SK-N-SH (cell line): ENCODE measurements around the gene ZMYM2. TPM values are rescaled to one million over a fixed set of nuclear protein-coding genes. Genes with fewer than 3 reads are reported as not detected.

Experiments used
- CTCF ChIA-PET: fragments of 300-600, 350-600 bp; formaldehyde crosslinking; extraction: SDS; loops from one replicate; lab custom pipeline; 2021; lab: Yijun Ruan, JAX
- POLR2A ChIA-PET: fragments of 350-600 bp; sonication (Branson Sonifier 250); formaldehyde crosslinking; extraction: SDS; loops from one replicate; lab custom pipeline; 2020; ENCODE audit warnings: antibody characterized with exemption, inconsistent platforms; lab: Yijun Ruan, JAX
- DNase-seq: peaks from one replicate; pipeline ENCODE4 v3.0.0; 2012
- H2AFZ ChIP-seq: fragments of 200-600 bp; sonication (generic); 2 replicates; pipeline ENCODE4 v1.8.1; 2016; ENCODE audit warnings: antibody characterized with exemption, mild to moderate bottlenecking, low read depth
- H3F3A ChIP-seq: fragments of 200-600 bp; sonication (generic); replicated peaks from 2 replicates; pipeline ENCODE3; 2016; ENCODE audit warnings: antibody characterized with exemption, mild to moderate bottlenecking; ENCODE audit not compliant: insufficient read depth
- H3K27ac ChIP-seq, 2 experiments: fragments of 200-500 bp in 1 of 2; fragments of 200-600 bp in 1 of 2; sonication (Bioruptor generic) in 1 of 2; sonication (generic), shearing (Covaris generic) in 1 of 2; 2 replicates each; pipeline versions ENCODE4 v1.5.1 to v1.6.1; 2014 to 2016; ENCODE audit warnings: low read depth in 2 of 2, inconsistent platforms in 1 of 2, low read length in 1 of 2, mild to moderate bottlenecking in 1 of 2, mixed read lengths in 1 of 2
- H3K27me3 ChIP-seq: fragments of 200-600 bp; sonication (generic), shearing (Covaris generic); 2 replicates; pipeline ENCODE4 v1.6.1; 2016; ENCODE audit warnings: mixed run types; ENCODE audit not compliant: insufficient read depth
- H3K36me3 ChIP-seq, 2 experiments: fragments of 200-500 bp in 1 of 2; fragments of 200-600 bp in 1 of 2; sonication (Bioruptor generic) in 1 of 2; sonication (generic) in 1 of 2; replicated peaks in 1 of 2; 2 replicates each; pipeline versions ENCODE3 to v1.5.1; 2014 to 2016; ENCODE audit warnings: low read length in 1 of 2, mild to moderate bottlenecking in 1 of 2; ENCODE audit not compliant: insufficient read depth in 2 of 2, control insufficient read depth in 1 of 2
- H3K4me1 ChIP-seq, 2 experiments: fragments of 200-500 bp in 1 of 2; fragments of 200-600 bp in 1 of 2; sonication (Bioruptor generic) in 1 of 2; sonication (generic), shearing (Covaris generic) in 1 of 2; 2 replicates each; pipeline versions ENCODE4 v1.5.1 to v1.6.1; 2014 to 2016; ENCODE audit warnings: low read depth in 1 of 2, low read length in 1 of 2, mixed run types in 1 of 2; ENCODE audit not compliant: insufficient read depth in 2 of 2, control insufficient read depth in 1 of 2
- H3K4me2 ChIP-seq: fragments of 200-600 bp; sonication (generic), shearing (Covaris generic); 2 replicates; pipeline ENCODE4 v1.6.1; 2017; ENCODE audit warnings: mixed run types
- H3K4me3 ChIP-seq, 2 experiments: fragments of 200-500 bp in 1 of 2; fragments of 200-600 bp in 1 of 2; sonication (Bioruptor generic) in 1 of 2; sonication (generic), shearing (Covaris generic) in 1 of 2; 2 replicates each; pipeline versions ENCODE4 v1.5.1 to v1.8.1; 2014 to 2016; ENCODE audit warnings: low read depth in 2 of 2, inconsistent platforms in 1 of 2, low read length in 1 of 2, mild to moderate bottlenecking in 1 of 2, mixed read lengths in 1 of 2, moderate library complexity in 1 of 2
- H3K79me2 ChIP-seq: fragments of 200-600 bp; sonication (generic); 2 replicates; pipeline ENCODE4 v1.8.1; 2017; ENCODE audit warnings: mild to moderate bottlenecking; ENCODE audit not compliant: insufficient read depth
- H3K9ac ChIP-seq: fragments of 200-600 bp; sonication (generic); 2 replicates; pipeline ENCODE4 v1.6.1; 2017; ENCODE audit warnings: mixed run types
- H3K9me2 ChIP-seq: fragments of 200-600 bp; sonication (generic); 2 replicates; pipeline ENCODE4 v1.6.1; 2017; ENCODE audit warnings: mixed run types
- H3K9me3 ChIP-seq: fragments of 200-600 bp; sonication (generic); 2 replicates; pipeline ENCODE4 v1.6.1; 2017; ENCODE audit warnings: mixed run types, mild to moderate bottlenecking, moderate library complexity
- H4K20me1 ChIP-seq: fragments of 200-600 bp; sonication (generic); 2 replicates; pipeline ENCODE4 v1.6.1; 2017; ENCODE audit warnings: mild to moderate bottlenecking, mixed run types; ENCODE audit not compliant: insufficient read depth
- ELF1 ChIP-seq: IDR thresholded peaks from 2 replicates; pipeline ENCODE4 v1.4.0; 2012
- EP300 ChIP-seq, 2 experiments: IDR thresholded peaks; 2 replicates each; pipeline versions ENCODE4 v1.4.0 to v1.6.1; 2012; ENCODE audit warnings: borderline replicate concordance in 1 of 2, low read depth in 1 of 2, low read length in 1 of 2
- EZH2phosphoT487 ChIP-seq: fragments of 200-600 bp; sonication (generic); IDR thresholded peaks from 2 replicates; pipeline ENCODE4 v1.6.1; 2017; ENCODE audit warnings: low read depth, mixed run types, mild to moderate bottlenecking, antibody characterized with exemption, moderate library complexity, borderline replicate concordance
- FOXJ3 ChIP-seq: sonication (generic); formaldehyde crosslinking; IDR thresholded peaks from 2 replicates; pipeline ENCODE4 v1.5.1; 2020; ENCODE audit warnings: mild to moderate bottlenecking, missing genetic modification reagents
- FOXM1 ChIP-seq: IDR thresholded peaks from 2 replicates; pipeline ENCODE4 v1.4.0; 2012; ENCODE audit warnings: low read depth, mild to moderate bottlenecking
- GABPA ChIP-seq: IDR thresholded peaks from 2 replicates; pipeline ENCODE4 v1.4.0; 2012; ENCODE audit warnings: low read depth, mild to moderate bottlenecking
- JUND ChIP-seq: IDR thresholded peaks from 2 replicates; pipeline ENCODE4 v1.4.0; 2012
- MEF2A ChIP-seq: IDR thresholded peaks from 2 replicates; pipeline ENCODE4 v1.4.0; 2012; ENCODE audit warnings: low read depth, borderline replicate concordance
- RCOR1 ChIP-seq: fragments of 150-350 bp; IDR thresholded peaks from 2 replicates; pipeline ENCODE4 v1.6.1; 2017; ENCODE audit warnings: antibody characterized with exemption, low read length
- RXRA ChIP-seq: IDR thresholded peaks from 2 replicates; pipeline ENCODE4 v1.4.0; 2012; ENCODE audit warnings: low read depth, mild to moderate bottlenecking, borderline replicate concordance
- SIN3A ChIP-seq: IDR thresholded peaks from 2 replicates; pipeline ENCODE4 v1.6.1; 2012; ENCODE audit warnings: low read depth, mild to moderate bottlenecking, low read length, moderate library complexity, borderline replicate concordance
- SMC3 ChIP-seq: IDR thresholded peaks from 2 replicates; pipeline ENCODE4 v1.6.1; 2012; ENCODE audit warnings: low read depth, low read length, improper control_type of control experiment
- TCF12 ChIP-seq: IDR thresholded peaks from 2 replicates; pipeline ENCODE4 v1.4.0; 2012
- TEAD4 ChIP-seq: IDR thresholded peaks from 2 replicates; pipeline ENCODE4 v1.4.0; 2012; ENCODE audit warnings: mild to moderate bottlenecking, borderline replicate concordance; ENCODE audit not compliant: insufficient read depth
- WGBS: methylation state at CpG from one replicate; pipeline ENCODE4 v1.1.6; 2017; ENCODE audit warnings: low lambda C conversion rate; 5-methylcytosine and 5-hydroxymethylcytosine counted together
- polyA plus RNA-seq, 3 experiments: library from polyadenylated mRNA; depleted of rRNA; stranded (reverse); fragments of >200 nt; gene quantifications; 2 replicates each; pipeline ENCODE4 v1.2.3, GENCODE V29; 2012
- TF ChIP-seq, protein P1 (sequence below): IDR thresholded peaks from 2 replicates; pipeline ENCODE4 v1.4.0; 2012; ENCODE audit warnings: low read depth, borderline replicate concordance
- TF ChIP-seq, protein P2 (sequence below): fragments of 150-350 bp; IDR thresholded peaks from 2 replicates; pipeline ENCODE4 v1.6.1; 2017; ENCODE audit warnings: antibody characterized with exemption, low read length, low read depth, borderline replicate concordance
- TF ChIP-seq, protein P3 (sequence below): fragments of 200-600 bp; sonication (generic); IDR thresholded peaks from 2 replicates; pipeline ENCODE4 v1.6.1; 2017; ENCODE audit warnings: antibody characterized with exemption, mild to moderate bottlenecking, moderate library complexity
- TF ChIP-seq, protein P4 (sequence below): fragments of 150-350 bp; IDR thresholded peaks from 2 replicates; pipeline ENCODE4 v1.6.1; 2016; ENCODE audit warnings: mild to moderate bottlenecking, low read depth, low read length
- TF ChIP-seq, protein P5 (sequence below): IDR thresholded peaks from 2 replicates; pipeline ENCODE4; 2012

Gene ZMYM2
- polyA plus RNA-seq, 1 of the 3 experiments (the other 2 are of a cell fraction): 11.5 TPM

DNA sequence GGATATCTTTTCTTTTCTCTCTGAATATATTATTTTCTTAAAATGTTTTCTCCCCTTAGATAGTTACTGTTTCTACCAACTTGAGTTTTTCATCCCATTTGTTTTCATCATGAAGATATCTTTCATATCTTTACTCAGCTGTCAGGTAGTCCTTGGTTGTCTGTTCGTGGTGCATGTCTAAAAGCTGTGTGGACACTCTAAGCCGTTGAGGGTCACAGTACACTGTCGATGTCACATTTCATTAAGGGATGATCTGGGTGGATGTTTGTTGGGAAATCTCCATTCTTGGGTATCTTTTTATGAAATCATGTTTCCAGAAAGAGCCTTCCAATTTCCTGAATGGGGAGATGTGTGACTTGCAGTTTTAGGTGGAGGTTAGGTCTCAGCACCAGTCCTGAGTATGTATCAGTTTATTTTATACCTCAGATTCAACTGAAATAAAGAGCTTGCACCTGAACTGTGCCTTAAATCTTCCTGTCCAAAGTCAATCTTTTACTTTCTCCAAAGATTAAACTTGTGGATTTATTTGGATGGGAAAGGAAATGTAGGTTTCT is 23.2 kb downstream of the ZMYM2 start:
- WGBS: 87% methylated on average over 3 of the region's 3 CpGs
- no peak for TF ChIP-seq RXRA
- Histone ChIP-seq H3K27ac (no peak overlapping the region), H2AFZ (no peak overlapping the region), H3K36me3 (peaks cover 13 to 63% of the 10 kb centered on the region in 2 experiments), H3K9me2 (no peaks in the 10 kb centered on the region), H3K9me3 (0 out of 2 replicates have a peak, but pooled peaks cover 7% of the 10 kb centered on the region), H3K4me2 (no peak overlapping the region), H3K9ac (no peak overlapping the region), H3K4me3 (no peak overlapping the region), H3F3A (peaks cover 19% of the 10 kb centered on the region), H3K79me2 (peaks cover 92% of the 10 kb centered on the region), H4K20me1 (peaks cover 62% of the 10 kb centered on the region), H3K27me3 (no peaks in the 10 kb centered on the region), H3K4me1 (no peaks in the 10 kb centered on the region)
- ChIA-PET CTCF (interaction anchor here (0.5 to 1.0 kb wide), 2 partner anchors 16 to 91 kb away, joined by 3 read pairs; no protein-coding TSS in a partner anchor), POLR2A (no interaction called here)
- DNase-seq: no peak

DNA sequence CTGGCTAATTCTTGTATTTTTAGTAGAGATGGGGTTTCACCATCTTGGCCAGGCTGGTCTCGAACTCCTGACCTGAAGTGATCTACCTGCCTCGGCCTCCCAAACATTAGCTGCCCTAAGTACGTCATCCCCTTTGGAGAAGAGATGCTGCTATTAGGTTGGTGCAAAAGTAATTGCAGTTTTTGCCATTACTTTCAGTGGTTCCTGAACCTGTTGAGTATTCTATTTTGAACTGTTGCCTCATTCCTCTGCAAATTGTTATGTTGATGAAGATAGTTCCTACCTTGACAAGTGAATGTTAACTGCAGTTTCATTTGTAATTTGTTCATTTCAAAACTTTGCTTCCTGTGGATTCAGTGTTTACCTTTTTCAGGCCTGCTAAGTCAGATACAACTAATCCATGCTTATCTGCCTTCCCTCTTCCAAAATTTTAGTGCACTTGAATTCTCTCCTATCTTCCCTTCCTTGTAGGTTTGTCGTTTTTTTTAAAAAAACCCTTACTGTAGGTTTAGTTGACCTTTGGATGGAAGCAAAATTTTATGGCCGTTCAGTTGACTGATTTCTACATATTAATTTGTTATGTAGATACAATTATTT is 24.0 kb downstream of the ZMYM2 start:
- no peaks in the 10 kb centered on the region for H3K27me3 ChIP-seq
- no peak for DNase-seq
- H3K4me3 ChIP-seq: no peak overlapping the region
- WGBS: 94% methylated on average over 5 of the region's 5 CpGs
- no peak overlapping the region for H3K27ac ChIP-seq
- no peaks in the 10 kb centered on the region for H3K9me2 ChIP-seq
- no peaks in the 10 kb centered on the region for H3K4me1 ChIP-seq
- H3K4me2 ChIP-seq: no peak overlapping the region
- 0 out of 2 replicates have a peak, but pooled peaks cover 7% of the 10 kb centered on the region for H3K9me3 ChIP-seq
- no peak overlapping the region for H2AFZ ChIP-seq
- peaks cover 64% of the 10 kb centered on the region for H4K20me1 ChIP-seq
- peaks cover 19% of the 10 kb centered on the region for H3F3A ChIP-seq
- ChIA-PET POLR2A (no interaction called here), CTCF (interaction anchor here (1.0 kb wide), 1 partner anchor 90 kb away, joined by 3 read pairs; no protein-coding TSS in a partner anchor)
- H3K9ac ChIP-seq: no peak overlapping the region
- TF ChIP-seq EZH2phosphoT487: no peak
- TF ChIP-seq EP300 (IDR thresholded peaks at IDR 0.05; ENCODE audit: borderline replicate concordance in 1 of 2, low read depth in 1 of 2, low read length in 1 of 2): no peak
- TF ChIP-seq, protein P1, sequence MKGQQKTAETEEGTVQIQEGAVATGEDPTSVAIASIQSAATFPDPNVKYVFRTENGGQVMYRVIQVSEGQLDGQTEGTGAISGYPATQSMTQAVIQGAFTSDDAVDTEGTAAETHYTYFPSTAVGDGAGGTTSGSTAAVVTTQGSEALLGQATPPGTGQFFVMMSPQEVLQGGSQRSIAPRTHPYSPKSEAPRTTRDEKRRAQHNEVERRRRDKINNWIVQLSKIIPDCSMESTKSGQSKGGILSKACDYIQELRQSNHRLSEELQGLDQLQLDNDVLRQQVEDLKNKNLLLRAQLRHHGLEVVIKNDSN: no peak
- no peak for TF ChIP-seq FOXJ3
- no peak for TF ChIP-seq SIN3A
- no peak for TF ChIP-seq ELF1
- TF ChIP-seq MEF2A: no peak
- no peak for TF ChIP-seq FOXM1
- no peak for TF ChIP-seq TCF12
- TF ChIP-seq, protein P2, sequence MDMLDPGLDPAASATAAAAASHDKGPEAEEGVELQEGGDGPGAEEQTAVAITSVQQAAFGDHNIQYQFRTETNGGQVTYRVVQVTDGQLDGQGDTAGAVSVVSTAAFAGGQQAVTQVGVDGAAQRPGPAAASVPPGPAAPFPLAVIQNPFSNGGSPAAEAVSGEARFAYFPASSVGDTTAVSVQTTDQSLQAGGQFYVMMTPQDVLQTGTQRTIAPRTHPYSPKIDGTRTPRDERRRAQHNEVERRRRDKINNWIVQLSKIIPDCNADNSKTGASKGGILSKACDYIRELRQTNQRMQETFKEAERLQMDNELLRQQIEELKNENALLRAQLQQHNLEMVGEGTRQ: no peak
- TF ChIP-seq, protein P3, sequence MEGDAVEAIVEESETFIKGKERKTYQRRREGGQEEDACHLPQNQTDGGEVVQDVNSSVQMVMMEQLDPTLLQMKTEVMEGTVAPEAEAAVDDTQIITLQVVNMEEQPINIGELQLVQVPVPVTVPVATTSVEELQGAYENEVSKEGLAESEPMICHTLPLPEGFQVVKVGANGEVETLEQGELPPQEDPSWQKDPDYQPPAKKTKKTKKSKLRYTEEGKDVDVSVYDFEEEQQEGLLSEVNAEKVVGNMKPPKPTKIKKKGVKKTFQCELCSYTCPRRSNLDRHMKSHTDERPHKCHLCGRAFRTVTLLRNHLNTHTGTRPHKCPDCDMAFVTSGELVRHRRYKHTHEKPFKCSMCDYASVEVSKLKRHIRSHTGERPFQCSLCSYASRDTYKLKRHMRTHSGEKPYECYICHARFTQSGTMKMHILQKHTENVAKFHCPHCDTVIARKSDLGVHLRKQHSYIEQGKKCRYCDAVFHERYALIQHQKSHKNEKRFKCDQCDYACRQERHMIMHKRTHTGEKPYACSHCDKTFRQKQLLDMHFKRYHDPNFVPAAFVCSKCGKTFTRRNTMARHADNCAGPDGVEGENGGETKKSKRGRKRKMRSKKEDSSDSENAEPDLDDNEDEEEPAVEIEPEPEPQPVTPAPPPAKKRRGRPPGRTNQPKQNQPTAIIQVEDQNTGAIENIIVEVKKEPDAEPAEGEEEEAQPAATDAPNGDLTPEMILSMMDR: no peak
- TF ChIP-seq, protein P4, sequence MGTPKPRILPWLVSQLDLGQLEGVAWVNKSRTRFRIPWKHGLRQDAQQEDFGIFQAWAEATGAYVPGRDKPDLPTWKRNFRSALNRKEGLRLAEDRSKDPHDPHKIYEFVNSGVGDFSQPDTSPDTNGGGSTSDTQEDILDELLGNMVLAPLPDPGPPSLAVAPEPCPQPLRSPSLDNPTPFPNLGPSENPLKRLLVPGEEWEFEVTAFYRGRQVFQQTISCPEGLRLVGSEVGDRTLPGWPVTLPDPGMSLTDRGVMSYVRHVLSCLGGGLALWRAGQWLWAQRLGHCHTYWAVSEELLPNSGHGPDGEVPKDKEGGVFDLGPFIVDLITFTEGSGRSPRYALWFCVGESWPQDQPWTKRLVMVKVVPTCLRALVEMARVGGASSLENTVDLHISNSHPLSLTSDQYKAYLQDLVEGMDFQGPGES: no peak
- TF ChIP-seq GABPA: no peak
- no peak for TF ChIP-seq JUND
- TF ChIP-seq, protein P5, sequence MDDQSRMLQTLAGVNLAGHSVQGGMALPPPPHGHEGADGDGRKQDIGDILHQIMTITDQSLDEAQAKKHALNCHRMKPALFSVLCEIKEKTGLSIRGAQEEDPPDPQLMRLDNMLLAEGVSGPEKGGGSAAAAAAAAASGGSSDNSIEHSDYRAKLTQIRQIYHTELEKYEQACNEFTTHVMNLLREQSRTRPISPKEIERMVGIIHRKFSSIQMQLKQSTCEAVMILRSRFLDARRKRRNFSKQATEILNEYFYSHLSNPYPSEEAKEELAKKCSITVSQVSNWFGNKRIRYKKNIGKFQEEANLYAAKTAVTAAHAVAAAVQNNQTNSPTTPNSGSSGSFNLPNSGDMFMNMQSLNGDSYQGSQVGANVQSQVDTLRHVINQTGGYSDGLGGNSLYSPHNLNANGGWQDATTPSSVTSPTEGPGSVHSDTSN: no peak
- TF ChIP-seq TEAD4: no peak
- no peak for TF ChIP-seq SMC3
- no peak for TF ChIP-seq RCOR1
- H3K36me3 ChIP-seq: peaks cover 10 to 62% of the 10 kb centered on the region in 2 experiments
- peaks cover 92% of the 10 kb centered on the region for H3K79me2 ChIP-seq
